GM12878 (cell line): ENCODE measurements around the gene SAMD3. TPM values are rescaled to one million over a fixed set of nuclear protein-coding genes. Genes with fewer than 3 reads are reported as not detected.

Experiments used
- ATAC-seq: fragments of 200-7000 bp; cut with Tn5 transposase; 3 replicates; pipeline ENCODE4 v1.9.1; 2020; ENCODE audit warnings: mild to moderate bottlenecking, moderate library complexity
- BruUV-seq: library from RNA; stranded (reverse); fragments of 400-500 nt; replicated peaks from 2 replicates; lab custom pipeline; 2021; lab: Mats Ljungman, UMichigan
- CTCF ChIA-PET: fragments of 300-600 bp; sonication (Branson Sonifier 250); formaldehyde crosslinking; extraction: SDS; loops from one replicate; lab custom pipeline; 2021; ENCODE audit warnings: inconsistent platforms; lab: Yijun Ruan, JAX
- POLR2A ChIA-PET: fragments of 350-600 bp; formaldehyde crosslinking; extraction: SDS; loops from one replicate; lab custom pipeline; 2021; ENCODE audit warnings: inconsistent platforms; lab: Charles Lee
- RAD21 ChIA-PET: fragments of 300-600 bp; sonication (Branson Sonifier 250); formaldehyde crosslinking; loops from one replicate; lab custom pipeline; 2023; ENCODE audit warnings: antibody characterized with exemption; ENCODE audit not compliant: unreplicated experiment; lab: Charles Lee
- SMC1A ChIA-PET: fragments of 300-600 bp; sonication (Branson Sonifier 250); formaldehyde crosslinking; loops from one replicate; lab custom pipeline; 2023; ENCODE audit not compliant: unreplicated experiment, uncharacterized antibody; lab: Charles Lee
- DNase-seq: peaks from one replicate; pipeline ENCODE4 v3.0.0-alpha.2; 2011; ENCODE audit warnings: low read depth, low spot score
- FAIRE-seq: peaks from 3 replicates; lab custom pipeline; 2011; peaks lifted over from hg19 to GRCh38; lab: Jason Lieb, UNC
- H2AFZ ChIP-seq: 2 replicates; pipeline ENCODE4 v1.6.0; 2011; ENCODE audit warnings: low read depth, low read length, control low read depth; ENCODE audit not compliant: control insufficient read depth
- H3K27ac ChIP-seq: 2 replicates; pipeline ENCODE4 v1.5.1; 2011; ENCODE audit warnings: control low read depth; ENCODE audit not compliant: control insufficient read depth, insufficient read depth
- H3K27me3 ChIP-seq, 2 experiments: replicated peaks in 1 of 2; 2 replicates each; pipeline versions ENCODE4 v1.6.0 to v1.6.1; 2011; ENCODE audit warnings: low read length in 1 of 2; ENCODE audit not compliant: control insufficient read depth in 2 of 2, insufficient read depth in 2 of 2
- H3K36me3 ChIP-seq, 2 experiments: 2 replicates each; pipeline ENCODE4 v1.5.1; 2011; ENCODE audit warnings: low read length in 1 of 2; ENCODE audit not compliant: control insufficient read depth in 2 of 2, insufficient read depth in 2 of 2
- H3K4me1 ChIP-seq: 2 replicates; pipeline ENCODE4 v1.6.1; 2011; ENCODE audit warnings: mild to moderate bottlenecking, low read length, moderate library complexity, mixed read lengths; ENCODE audit not compliant: control insufficient read depth, insufficient read depth
- H3K4me2 ChIP-seq: 2 replicates; pipeline ENCODE4 v1.6.0; 2011; ENCODE audit warnings: control low read depth; ENCODE audit not compliant: control insufficient read depth, insufficient read depth
- H3K4me3 ChIP-seq: fragments of 200-600 bp; sonication (generic); 2 replicates; pipeline ENCODE4 v1.5.1; 2016
- H3K79me2 ChIP-seq: 2 replicates; pipeline ENCODE4 v1.6.0; 2011; ENCODE audit warnings: low read length; ENCODE audit not compliant: control insufficient read depth, insufficient read depth
- H3K9ac ChIP-seq: 2 replicates; pipeline ENCODE4 v1.8.0; 2011; ENCODE audit warnings: low read length, control low read depth, mixed read lengths; ENCODE audit not compliant: control insufficient read depth, insufficient read depth
- H3K9me3 ChIP-seq: replicated peaks from 3 replicates; pipeline ENCODE4 v1.5.1; 2011; ENCODE audit warnings: mild to moderate bottlenecking, low read length; ENCODE audit not compliant: control insufficient read depth, insufficient read depth
- H4K20me1 ChIP-seq: 2 replicates; pipeline ENCODE4 v1.6.0; 2011; ENCODE audit not compliant: control insufficient read depth, insufficient read depth
- JUND ChIP-seq: IDR thresholded peaks from 2 replicates; pipeline ENCODE4 v1.6.1; 2012; ENCODE audit warnings: low read depth, mild to moderate bottlenecking, low read length, improper control_type of control experiment, moderate library complexity
- ZNF687 ChIP-seq: fragments of 450-650 bp; IDR thresholded peaks from 2 replicates; pipeline ENCODE4 v1.6.1; 2017; ENCODE audit warnings: mild to moderate bottlenecking, moderate library complexity
- WGBS: methylation state at CpG from one replicate; pipeline ENCODE4 v1.1.6; 2016; ENCODE audit warnings: low lambda C conversion rate; ENCODE audit not compliant: insufficient replicate concordance, insufficient coverage; ENCODE audit errors: missing lambda C conversion rate; 5-methylcytosine and 5-hydroxymethylcytosine counted together
- in situ Hi-C: fragments of 300-500 bp; cut with MboI; formaldehyde crosslinking; loops from 9 replicates; pipeline ENCODE4 v1.14.3; 2018; ENCODE audit warnings: mixed read lengths
- intact Hi-C: fragments of 100-400 bp; cut with micrococcal nuclease; formaldehyde crosslinking; loops from one replicate; pipeline ENCODE4 v1.14.2; 2022; ENCODE audit not compliant: unreplicated experiment
- polyA plus RNA-seq, 11 experiments: library from polyadenylated mRNA; depleted of rRNA in 4 of 11; unstranded in 6 of 11; stranded (reverse) in 5 of 11; fragments of >200 nt; fragmentation: Nextera tagmentation in 4 of 11; fragmentation: Illumina TruSeq in 1 of 11; extraction: Ambion mirVana in 4 of 11; extraction: Trizol in 1 of 11; gene quantifications; 1 replicate in 1 of 11; 2 replicates in 10 of 11; pipeline versions ENCODE4 v1.2.1 to v1.2.3, GENCODE V29; 2011 to 2016; ENCODE audit warnings: inconsistent platforms in 2 of 11, missing spikeins in 2 of 11, low read depth in 1 of 11
- total RNA-seq, 4 experiments: library from RNA; depleted of rRNA in 3 of 4; stranded (reverse); fragments of >200 nt in 3 of 4; fragmentation: Illumina TruSeq in 1 of 4; extraction: Trizol in 1 of 4; gene quantifications; 2 replicates each; pipeline versions ENCODE4 v1.2.1 to v1.2.3, GENCODE V29; 2013 to 2021

The SAMD3 gene
- total and polyA plus RNA-seq, 10 of the 15 experiments (the other 5 are each of a cell fraction or from before 2014, with no cell fraction given), result 0.04 to 2.3 (median 0.39) TPM; not detected in 2

- no peak for TF ChIP-seq ZNF687
- TF ChIP-seq, all 136 proteins: peak for 0
Measured at GRCh38 chr6:130167655-130168054, 55.1 kb downstream of the SAMD3 start (continued).

GRCh38 chr6:130164251-130164650 lies 58.5 kb downstream of the SAMD3 start:
- Histone ChIP-seq H3K36me3 (no peaks in the 10 kb centered on the region), H3K9me3 (no peaks in the 10 kb centered on the region; the same call in 2 of the 3 replicates), H3K4me1 (no peaks in the 10 kb centered on the region), H3K9ac (no peak overlapping the region), H4K20me1 (no peaks in the 10 kb centered on the region), H2AFZ (no peak overlapping the region), H3K4me2 (no peak overlapping the region), H3K27ac (no peak overlapping the region), H3K4me3 (no peak overlapping the region), H3K27me3 (no peaks in the 10 kb centered on the region; a peak in 1 of 4 replicates), H3K79me2 (no peaks in the 10 kb centered on the region)
- ATAC-seq (no peak), DNase-seq (no peak), FAIRE-seq (no peak)
- BruUV-seq, result no TSS peak
- 88% methylated on average over 4 of the region's 4 CpGs for WGBS
- in situ Hi-C loops (no loop called here), intact Hi-C loops (no loop called here)
- RAD21 ChIA-PET, result no interaction called here
- CTCF ChIA-PET, result no interaction called here
- POLR2A ChIA-PET, result no interaction called here
- TF ChIP-seq JUND, result no peak
- SMC1A ChIA-PET, result interaction anchor here (0.6 kb wide), 1 partner anchor 88 kb away, joined by 3 read pairs; no protein-coding TSS in a partner anchor
